Stimulated activated CD4-positive, alpha-beta T cell treated with anti-CD3 and anti-CD28 coated beads, Interleukin-12 subunit alpha, Interleukin-12 subunit beta, amount 100 ng/mL, for 4 hours (primary cell): ENCODE results near the gene DEXI.
"Not testable (repeated sequence)": the region's sequence is repeated elsewhere in the genome, so short reads cannot be mapped to it uniquely, and the experiment has no call there.

Source experiments
- DNase-seq: peaks from one replicate; pipeline ENCODE4 v3.0.0-alpha.2; 2020

DEXI gene

DNA sequence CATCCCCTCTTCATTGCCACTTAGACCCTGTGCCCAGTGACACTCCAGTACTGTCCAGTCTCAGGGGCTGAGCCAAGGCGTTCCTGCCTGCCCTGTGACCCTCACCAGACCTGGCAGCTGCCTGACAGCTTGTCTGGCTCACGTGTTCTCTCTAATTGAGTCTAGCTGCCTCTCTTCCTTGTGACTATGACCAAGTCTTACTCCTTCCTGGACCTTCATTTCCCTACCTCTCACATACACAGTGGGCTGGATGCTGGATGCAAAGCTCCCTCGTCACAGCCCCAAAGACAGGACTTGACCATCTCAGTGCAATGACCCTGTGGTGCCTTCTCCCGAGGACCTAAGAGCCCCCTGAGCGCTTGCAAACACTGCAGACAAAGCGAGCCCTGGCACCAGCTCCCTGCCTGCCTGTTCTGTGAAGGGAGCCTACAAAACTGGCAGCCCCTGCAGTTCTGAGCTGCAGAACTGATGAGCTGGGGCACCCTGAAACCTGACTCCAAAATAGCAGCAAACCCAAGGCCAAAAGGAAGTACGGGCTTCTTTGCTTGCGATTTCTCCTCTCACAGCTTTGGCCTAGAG lies 1.7 kb downstream of the DEXI start:
- no peak for DNase-seq

DNA sequence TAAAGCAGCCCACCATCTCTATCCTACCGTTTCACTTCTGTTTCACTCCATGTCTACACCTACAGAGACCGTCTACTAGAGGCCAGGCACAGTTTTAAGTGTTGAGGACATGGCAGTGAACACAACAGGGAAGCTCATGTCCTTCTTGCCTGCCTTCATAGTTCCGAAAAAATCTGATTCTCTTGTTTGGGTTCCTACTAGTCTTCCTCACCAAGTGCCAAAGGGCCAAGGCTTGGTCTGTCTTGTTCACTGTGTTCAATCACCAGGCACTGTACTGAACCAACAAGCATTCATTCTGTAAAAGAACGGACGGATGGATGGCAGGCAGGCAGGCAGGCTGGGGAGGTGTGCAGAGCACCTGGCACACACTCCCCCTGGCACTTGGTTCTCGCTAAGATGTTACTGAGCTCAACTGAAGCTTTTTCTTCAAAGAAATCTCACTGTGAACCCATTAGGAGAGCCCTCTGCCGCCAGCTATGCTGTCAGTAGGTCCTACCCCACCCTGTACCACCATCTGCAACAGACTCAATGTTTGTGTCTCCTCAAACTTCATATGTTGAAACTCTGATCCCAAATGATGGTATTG lies 2.5 kb downstream of the DEXI start:
- no peak for DNase-seq

GRCh38 chr16:10938796-10939648 lies 3.2 kb downstream of the DEXI start:
- no peak for DNase-seq

DNA sequence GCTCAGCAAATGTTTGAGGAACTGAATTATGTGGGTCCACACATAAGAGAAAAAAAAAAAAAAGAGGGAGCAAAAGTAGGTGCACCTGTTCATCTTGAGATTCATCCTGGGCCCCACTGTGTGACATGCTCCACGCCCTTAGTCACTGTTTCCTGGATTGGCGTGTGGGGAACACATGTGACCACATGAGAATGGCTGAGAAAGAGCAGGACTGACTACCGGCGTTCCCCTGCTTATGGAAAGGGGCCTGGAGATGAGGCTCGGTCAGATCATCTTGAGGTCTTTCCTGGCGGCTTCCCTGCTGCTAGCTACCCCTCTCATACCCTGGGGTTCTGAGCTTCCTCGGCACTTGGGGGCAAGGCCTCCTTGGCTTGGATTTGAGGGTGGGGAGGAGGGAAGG lies 3.9 kb downstream of the DEXI start:
- DNase-seq = no peak

GRCh38 chr16:10937068-10937859 lies 5.0 kb downstream of the DEXI start:
- DNase-seq = no peak

DNA sequence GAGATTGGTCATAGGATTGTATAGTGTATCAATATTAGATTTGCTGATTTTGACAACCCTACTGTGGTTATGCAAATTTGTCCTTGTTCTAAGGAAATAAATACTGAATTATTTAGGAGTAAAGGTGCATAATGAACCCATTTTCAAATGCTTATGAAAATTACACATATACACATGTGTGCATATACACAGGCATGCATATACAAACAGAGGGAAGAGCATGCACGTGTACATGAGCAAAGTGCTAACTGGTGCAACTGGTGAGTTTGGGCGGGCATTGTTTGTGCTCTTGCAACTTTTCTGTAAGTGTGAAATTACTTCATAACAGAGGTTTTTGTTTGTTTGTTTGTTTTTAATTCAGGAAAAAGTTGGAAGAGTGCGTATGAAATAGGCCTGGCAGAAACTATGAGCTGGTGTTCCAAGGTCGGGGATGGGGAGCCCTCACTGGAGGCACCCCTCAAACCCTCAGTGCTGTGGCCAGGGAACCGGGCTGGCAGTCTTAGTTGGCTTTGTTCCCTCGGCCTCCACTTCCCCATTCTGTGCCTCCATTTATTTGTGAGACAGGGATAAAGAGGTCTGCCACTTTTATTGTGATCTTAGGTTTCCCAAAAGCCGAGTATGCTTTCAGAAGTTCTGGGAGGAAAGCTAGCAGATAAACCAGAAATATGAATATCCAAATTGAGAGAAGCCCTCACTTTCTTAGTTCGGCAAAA lies 5.8 kb downstream of the DEXI start:
- DNase-seq = no peak

DNA sequence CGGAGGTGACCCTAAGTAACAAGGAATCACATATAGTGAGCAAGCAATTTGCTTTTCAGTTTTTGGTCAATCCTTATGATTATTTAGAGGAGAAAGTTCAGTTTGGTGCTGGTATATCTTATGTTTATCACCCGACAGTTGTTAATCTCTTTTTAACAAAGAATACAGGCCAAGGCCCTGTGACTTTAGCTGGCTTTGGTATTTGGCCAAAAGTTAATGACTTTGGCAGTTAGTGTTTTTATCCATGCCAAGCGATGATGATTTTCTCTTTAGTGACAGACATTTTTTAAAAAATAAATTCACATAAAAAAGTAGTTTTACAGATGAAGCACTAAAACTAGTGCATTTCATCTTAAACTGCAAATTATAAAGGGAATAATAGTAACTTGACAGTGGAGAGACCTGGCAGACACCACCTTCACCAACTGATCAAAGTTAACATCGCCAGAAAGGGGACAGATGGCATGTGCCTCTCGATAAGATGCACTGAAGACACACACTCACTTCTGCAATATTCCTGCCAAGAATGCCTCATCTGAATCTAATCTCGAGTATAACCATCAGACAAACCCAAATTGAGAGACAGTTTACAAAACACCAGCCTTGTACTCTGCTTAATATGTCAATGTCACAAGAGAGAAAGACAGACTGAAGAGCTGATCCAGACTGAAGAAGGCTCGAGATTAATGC lies 6.9 kb downstream of the DEXI start:
- DNase-seq = no peak

DNA sequence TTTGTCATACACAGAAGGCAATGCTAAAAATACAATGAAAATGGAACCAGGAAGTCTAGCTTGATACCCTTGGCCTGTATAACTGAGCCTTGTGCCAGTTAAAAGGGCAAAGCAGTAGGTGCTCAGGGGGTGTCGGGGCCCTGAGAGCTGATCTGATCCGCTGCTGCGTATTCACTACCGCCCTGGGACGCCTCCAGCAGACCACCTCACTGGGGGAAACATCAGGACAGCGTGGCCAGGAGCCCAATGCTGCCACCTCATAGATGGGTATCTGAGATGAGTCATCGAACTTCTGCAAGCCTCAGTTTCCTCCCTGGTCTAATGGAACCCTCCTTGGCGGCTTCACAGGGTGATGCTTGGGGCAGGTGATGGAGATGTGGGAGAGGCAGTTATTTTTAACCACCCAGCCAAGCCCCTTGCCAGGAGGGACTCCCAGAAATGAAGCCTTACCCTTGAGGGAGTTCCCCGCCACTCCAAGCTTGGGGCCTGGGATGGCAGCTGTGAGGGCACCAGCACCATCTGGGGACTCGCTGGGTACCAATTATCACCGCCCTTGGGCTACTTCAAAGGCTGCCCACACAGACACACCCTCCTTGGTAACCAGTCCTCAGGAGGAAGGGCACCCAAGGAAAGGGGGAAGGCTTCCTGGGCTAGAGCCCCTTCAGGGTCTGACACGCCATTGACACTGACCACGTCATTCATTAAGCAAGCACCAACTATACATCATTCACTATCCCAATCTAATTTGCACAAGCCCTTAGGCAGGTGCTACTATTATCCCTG lies 7.8 kb downstream of the DEXI start:
- no peak for DNase-seq

GRCh38 chr16:10933865-10934264 lies 8.4 kb downstream of the DEXI start:
- no peak for DNase-seq

- DNase-seq = no peak
Measured at GRCh38 chr16:10932959-10933710, 9.1 kb downstream of the DEXI start.

DNA sequence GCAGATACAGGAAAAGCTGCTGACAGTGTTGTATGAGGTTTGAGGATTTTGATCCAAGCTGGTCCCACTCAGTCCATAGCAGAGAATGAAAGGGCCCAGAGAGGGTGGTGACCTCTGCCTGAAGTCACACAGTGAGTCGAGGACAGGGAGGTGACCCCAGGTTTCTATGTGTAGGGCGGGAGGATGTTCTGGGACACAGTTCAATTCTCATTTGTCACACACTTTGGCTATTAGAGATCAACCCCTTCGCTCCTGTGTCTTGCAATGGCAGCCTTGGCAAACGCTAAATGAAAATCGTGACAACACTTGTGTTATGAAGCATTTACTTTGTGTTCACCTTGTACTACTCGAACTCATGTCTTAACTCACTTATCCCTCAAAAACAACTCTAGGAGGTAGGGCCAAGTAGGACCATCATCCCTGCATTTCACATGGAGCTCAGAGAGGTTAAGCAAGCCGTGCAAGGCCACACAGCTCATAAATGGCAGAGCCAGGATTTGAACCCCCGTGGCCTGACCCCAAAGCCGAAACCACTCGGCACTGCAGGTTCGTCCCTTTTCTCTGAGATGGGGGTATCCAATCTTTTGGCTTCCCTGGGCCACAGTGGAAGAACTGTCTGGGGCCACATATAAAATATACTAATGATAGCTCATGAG lies 10.2 kb downstream of the DEXI start:
- DNase-seq = no peak

DNA sequence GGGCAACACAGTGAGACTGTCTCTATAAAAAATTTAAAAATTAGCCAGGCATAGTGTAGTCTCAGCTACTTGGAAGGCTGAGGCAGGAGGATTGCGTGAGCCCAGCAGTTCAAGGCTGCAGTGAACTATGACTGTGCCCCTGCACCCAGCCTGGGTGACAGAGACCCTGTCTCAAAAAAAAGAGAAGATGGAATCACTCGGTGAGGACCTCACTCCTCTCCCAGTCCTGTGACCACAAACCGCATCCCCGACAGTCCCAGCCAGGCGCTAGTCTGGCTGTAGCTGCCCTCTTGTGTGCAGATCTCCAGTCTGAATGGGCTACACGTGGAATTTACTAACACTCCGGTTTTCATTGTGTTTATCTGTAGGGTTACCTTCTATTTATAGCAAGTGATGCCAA lies 11.1 kb downstream of the DEXI start:
- no peak for DNase-seq

DNA sequence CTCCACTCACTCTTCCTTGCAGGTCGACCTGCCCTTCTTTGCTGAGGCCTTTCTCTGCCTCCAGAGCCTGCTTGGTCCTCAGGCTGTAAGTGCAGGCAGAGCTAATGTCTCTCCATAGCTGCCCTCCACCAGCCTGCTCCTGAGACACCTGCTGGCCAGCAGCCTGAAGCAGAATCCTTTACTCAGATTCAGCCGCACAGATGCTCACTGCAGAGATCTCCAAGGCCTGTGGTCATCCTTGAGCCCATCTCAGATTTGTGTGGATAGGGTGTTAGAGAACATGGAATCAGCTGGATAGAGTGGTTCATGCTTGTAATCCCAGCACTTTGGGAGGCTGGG lies 11.5 kb downstream of the DEXI start:
- no peak for DNase-seq

GRCh38 chr16:10929853-10930754 lies 12.2 kb downstream of the DEXI start:
- no peak for DNase-seq

GRCh38 chr16:10929097-10929496 lies 13.2 kb downstream of the DEXI start:
- DNase-seq = not testable (repeated sequence)

- DNase-seq = no peak
Measured at GRCh38 chr16:10927497-10928112, 14.7 kb downstream of the DEXI start.

GRCh38 chr16:10926867-10927266 lies 15.4 kb downstream of the DEXI start:
- DNase-seq = no peak

DNA sequence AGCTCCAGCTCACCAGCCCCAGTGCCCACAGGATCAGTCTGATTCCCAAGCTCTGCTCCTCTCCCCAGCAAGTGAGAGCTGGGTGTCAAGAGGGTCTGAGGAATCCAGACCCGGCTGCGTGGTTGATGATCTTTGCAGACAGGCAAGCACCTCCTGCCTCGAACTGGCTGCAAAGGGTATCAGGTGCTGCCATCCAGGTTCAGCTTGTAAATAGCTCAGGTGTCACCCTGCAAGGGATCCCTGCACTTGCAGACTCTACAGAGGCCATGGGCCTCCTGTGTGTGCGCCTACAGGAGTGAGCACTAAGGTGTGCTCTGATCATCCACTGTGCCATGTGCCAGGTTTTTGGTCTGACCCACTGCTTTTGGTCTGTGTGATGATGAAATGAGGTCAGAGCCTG lies 16.2 kb downstream of the DEXI start:
- no peak for DNase-seq

GRCh38 chr16:10925285-10925684 lies 17.0 kb downstream of the DEXI start:
- DNase-seq = not testable (repeated sequence)
